Left renal pelvis (tissue), 4 donors: Measurements from ENCODE around the gene TPPP2. TPM values are rescaled to one million over a fixed set of nuclear protein-coding genes. Genes with fewer than 3 reads are reported as not detected.
A peak's percentile ranks its signal among the peaks of the same experiment; 100 is the strongest.
"Not testable (repeated sequence)": the region's sequence is repeated elsewhere in the genome, so short reads cannot be mapped to it uniquely, and the experiment has no call there.

Experiments used
- DNase-seq, 4 donors: peaks; one replicate each; pipeline ENCODE4 v3.0.0-alpha.2; 2013; ENCODE audit warnings: low read depth in 4 of 4, low spot score in 3 of 4
- polyA plus RNA-seq, 4 donors: library from polyadenylated mRNA; unstranded; fragments of 120-200 nt; gene quantifications; one replicate each; pipeline ENCODE4 v1.2.1, GENCODE V29; 2013; ENCODE audit not compliant: insufficient read length in 4 of 4

The TPPP2 gene
- polyA plus RNA-seq, 4 donors = 0.08 to 4.4 (median 2.7) TPM

GRCh38 chr14:21036751-21037150 is 6.7 kb downstream of the TPPP2 start:
- DNase-seq = no peak

GRCh38 chr14:21037156-21037555 is 7.1 kb downstream of the TPPP2 start:
- no peak for DNase-seq

DNA sequence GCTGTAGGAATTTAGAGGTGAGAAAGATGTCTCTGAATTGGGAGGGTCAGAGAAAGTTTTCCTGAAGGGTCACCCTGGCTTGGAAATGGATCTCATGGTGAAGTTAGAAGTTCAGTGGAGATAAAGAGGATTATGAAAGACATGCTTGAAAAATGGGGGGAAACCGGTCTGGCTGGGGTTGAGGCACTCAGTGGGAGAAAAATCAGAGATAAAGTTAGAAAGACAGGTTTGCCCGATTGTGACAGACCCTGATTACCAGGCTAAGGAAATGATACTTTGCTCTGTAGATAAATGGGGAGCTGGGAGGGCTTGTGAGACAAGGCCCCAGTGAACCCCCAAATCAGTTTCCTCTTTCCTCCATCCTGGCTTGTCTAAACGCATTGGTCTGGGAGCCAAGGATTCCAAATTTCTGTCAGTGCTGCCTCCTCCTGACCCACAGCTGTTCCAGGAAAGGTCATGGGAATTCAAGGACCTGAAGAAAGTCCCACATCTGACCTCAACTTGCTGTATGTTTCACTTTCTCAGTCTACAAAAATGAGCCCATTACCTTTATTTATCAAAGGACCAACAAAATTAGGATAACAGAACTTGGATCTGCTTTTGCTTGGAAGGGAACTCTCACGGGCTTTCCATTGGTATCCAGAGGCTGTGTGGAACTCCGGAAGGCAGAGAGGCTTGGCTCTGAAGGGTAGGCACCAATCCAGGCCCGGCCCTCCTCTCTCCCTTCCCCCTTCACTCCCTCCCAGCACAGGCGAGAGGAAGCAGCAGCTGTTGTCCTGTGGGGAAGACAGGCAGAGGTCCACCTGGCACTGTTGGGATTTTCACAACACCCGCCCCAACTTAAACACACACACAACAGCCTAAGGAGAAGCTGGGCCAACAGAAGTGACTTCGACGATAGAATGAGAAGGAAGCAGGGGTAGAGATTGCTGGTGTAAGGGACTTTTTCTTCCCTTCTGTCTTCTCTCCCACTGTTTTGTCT is 8.7 kb downstream of the TPPP2 start:
- DNase-seq = peak in 1 of 4 donors; percentile 45

- DNase-seq = peak in 3 of 4 donors; percentile 49 to 71 (median 54)
Measured at GRCh38 chr14:21039585-21040369, 9.8 kb downstream of the TPPP2 start.

DNA sequence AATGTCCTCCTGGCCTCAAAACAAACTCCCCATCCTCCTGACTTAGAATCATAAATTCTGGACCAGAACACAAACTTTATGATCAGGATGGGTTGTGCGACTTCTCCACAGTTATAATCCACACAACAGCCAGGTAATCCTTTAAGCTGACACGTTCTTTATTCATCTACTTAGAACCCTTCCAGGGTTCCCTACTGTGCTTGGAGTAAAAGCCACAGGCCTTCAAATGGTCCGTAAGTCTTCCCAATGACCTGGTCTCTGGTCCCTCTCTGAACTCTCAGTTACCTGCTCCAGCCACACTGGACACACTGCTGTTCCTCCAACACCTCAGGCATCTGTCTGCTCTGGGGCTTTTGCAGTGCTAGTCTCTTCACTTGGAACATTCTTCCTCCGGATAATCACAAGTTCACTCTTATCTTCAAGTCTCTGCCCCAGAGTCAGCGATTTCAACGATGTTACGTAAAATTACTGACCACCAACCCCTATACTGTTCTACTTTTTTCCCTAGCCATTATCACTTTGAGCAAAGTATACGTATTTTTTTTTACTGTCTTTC is 10.4 kb downstream of the TPPP2 start:
- no peak for DNase-seq

DNA sequence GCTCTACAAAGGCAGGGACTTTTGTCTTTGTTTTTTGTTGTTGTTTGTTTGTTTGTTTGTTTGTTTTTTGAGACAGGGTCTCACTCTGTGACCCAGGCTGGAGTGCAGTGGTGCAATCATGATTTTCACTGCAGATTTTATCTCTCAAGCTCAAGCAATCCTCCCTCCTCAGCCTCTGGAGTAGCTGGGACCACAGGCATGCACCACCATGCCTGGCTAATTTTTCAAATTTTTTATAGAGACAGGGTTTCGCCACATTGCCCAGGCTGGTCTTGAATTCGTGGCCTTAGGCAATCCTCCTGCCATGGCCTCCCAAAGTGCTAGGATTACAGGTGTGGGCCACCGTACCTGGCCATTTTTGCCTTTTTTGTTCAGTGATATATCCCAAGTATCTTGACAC is 10.9 kb downstream of the TPPP2 start:
- DNase-seq = not testable (repeated sequence)

DNA sequence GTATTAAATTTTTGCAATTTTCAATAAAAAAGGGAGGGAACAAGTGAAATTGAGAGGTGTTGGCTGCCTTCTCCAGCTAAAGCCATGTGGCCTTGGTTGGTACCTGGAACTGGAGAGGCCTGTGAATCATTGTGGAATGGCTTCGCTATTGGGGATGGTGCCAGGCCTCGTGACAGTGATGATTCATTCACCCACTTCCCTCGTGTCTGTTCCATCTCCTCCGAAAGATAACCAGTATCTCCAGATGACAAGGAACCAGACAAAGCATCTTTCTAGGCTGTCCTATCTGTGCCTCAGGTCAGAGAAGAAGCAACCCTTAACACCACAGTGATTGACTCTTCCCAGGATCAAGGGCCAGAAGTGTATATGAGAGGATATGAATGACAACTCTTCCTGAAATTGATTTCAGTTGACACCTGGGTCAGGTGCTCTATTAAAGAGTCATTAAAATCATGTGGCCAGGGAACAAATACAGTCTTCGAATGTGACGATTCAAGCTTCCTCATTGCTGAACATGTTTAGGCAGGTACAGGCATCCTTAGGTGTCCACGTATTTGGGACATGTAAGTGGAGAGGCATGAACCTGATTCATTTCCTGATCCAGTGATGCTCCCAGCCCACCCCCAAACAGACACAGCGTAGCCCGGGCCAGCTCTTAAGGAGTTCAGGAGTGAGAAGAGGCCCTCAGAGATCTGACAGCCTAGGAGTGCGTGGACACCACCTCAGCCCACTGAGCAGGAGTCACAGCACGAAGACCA is 11.8 kb downstream of the TPPP2 start, which contains the start of gene RNASE7:
RNASE7 (plus strand) TSS at position 687 of the 758 bp plus-strand sequence. CDS start 631 bp downstream, outside the sequence.
- no peak for DNase-seq

GRCh38 chr14:21042918-21043317 is 12.9 kb downstream of the TPPP2 start:
- no peak for DNase-seq

DNA sequence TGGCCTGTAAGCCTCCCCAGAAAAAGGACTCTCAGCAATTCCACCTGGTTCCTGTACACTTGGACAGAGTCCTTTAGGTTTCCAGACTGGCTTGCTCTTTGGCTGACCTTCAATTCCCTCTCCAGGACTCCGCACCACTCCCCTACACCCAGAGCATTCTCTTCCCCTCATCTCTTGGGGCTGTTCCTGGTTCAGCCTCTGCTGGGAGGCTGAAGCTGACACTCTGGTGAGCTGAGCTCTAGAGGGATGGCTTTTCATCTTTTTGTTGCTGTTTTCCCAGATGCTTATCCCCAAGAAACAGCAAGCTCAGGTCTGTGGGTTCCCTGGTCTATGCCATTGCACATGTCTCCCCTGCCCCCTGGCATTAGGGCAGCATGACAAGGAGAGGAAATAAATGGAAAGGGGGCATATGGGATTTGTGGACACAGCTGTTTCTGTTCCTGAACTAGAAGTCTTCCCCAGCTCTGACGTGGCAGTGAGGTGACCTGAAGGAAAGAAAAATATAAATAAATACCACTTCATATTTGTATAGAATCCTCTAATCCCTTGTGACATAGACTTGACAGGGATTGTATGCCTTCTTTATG is 13.5 kb downstream of the TPPP2 start:
- no peak for DNase-seq

DNA sequence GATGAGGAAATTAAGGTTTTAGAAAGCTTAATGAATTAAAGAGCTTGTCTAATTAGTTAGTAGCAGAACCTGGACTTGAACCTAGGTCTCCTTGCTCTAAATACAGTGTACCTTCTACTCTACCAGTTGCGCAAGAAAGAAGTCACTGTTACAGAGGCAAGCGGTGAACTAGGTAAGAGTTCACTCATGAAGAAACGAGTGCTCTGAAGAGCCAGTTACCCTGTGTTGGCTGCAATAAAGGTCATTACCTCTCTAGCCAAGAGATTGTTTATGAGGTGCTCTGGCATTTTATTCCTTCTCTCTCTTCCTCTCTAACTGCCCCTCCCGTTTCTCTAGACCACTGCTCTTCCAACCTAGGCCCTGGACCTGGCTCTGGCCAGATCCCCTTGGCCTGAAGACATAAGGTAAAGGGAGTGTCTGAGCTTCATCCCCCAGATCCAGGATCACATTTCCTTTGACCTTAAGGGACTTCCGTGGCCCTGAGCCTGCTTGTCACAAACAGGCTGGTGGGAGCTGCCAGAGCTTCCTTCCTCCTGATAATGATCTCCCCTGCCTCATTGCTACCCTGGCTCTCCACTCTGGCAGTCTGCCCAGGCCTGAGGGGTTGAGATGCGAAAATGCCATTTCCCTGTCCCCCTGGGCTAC is 14.1 kb downstream of the TPPP2 start:
- DNase-seq = no peak

DNA sequence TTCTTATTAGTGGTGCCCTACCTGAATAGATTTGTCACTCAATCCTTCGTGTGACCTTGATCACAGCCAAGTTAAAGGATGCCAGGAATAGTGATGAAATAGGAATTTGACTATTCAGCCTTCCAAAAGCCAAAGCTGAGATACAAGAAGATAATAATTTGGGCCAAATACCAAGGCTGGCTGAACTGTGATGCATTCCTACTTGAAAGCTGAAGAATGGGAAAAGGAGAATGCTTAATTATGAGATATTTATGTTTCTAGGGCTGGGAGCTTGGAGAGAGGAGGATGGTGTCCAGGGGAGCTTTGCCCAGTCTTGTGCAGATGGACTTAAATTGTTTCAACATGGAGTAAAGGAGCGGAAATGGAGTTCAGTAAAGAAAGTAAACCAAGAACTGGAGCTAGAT is 17.4 kb downstream of the TPPP2 start:
- no peak for DNase-seq

DNA sequence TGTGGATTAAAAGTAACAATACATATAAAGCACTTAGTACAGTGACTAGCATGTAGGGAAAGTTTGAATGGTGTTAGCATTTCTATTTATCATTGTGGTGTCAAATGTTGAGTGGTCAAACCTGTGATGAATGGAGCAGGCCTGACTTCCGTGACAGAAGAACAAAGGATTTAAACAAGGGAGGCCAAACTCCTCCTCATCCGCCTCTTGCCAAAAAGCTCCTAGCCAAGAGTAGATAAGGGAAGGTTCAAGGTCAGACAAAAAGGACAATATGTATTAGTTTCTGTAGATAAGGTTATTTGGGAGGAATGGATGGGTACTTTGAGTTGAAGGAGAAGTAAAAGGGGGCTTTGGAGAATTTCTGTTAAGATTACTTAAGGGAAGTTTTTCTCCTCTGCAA is 18.6 kb downstream of the TPPP2 start:
- no peak for DNase-seq

DNA sequence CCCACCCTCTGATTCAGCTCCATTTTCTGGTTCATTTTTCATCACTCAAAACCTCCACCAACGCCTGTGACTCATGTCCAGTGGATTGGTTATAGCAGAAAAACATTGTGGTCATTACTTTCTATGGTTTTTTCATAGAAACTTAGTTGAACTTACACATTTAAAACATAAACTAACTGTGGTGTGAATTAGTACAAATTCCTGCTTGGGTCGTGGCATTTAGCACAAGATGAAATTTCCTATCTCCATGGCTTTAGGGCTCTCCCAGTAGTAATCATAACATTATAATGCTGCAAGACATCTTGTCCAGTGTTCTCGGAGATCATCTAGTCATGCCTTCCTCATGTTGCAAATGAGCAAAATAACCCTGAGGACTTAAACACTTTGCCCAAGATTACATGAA is 19.3 kb downstream of the TPPP2 start:
- no peak for DNase-seq

- DNase-seq = no peak
Measured at GRCh38 chr14:21050597-21050996, 20.6 kb downstream of the TPPP2 start.

DNA sequence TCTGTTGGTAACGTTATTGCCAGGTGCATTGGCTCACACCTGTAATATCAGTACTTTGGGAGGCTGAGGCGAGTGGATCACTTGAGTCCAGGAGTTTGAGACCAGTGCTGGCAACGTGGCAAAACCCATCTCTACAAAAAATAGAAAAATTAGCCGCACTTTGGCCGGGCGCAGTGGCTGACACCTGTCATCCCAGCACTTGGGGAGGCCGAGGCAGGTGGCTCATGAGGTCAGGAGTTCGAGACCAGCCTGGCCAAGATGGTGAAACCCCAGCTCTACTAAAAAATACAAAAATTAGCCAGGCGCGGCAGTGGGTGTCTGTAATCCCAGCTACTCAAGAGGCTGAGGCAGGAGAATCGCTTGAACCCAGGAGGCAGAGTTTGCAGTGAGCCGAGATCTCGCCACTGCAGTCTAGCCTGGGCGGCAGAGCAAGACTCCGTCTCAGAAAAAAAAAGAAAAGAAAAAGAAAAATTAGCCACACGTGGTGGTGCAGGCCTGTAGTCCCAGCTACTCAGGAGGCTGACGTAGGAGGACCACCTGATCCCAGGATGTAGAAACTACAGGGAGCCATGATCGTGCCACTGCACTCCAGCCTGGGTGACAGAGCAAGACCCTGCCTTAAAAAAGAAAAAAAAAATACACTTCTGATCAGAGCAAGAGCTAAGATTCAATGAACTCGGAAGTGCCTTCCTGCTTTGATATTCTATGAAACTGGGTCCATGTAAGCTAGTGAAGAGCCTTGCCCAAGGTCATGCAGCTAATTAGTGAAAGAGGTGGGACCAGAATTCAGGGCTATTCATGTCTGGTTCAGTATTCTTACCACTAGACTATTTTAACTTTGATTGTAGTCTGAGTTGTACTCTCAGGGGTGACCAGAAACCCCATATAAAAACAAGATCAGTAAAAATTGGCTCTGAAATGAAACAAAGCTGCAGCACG is 23.4 kb downstream of the TPPP2 start:
- no peak for DNase-seq

- no peak for DNase-seq
Measured at GRCh38 chr14:21054123-21054767, 24.2 kb downstream of the TPPP2 start.

- no peak for DNase-seq
Measured at GRCh38 chr14:21054768-21055145, 24.7 kb downstream of the TPPP2 start.
